Muscle layer of colon (tissue), 2 donors: Measurements from ENCODE around the gene RERG.
A peak's percentile ranks its signal among the peaks of the same experiment; 100 is the strongest.

Experiments used
- H3K27ac ChIP-seq: one replicate; pipeline ENCODE4 v1.7.0; 2013; ENCODE audit warnings: low read depth, mild to moderate bottlenecking, low read length, moderate library complexity
- H3K27me3 ChIP-seq, 2 donors: one replicate each; pipeline ENCODE4 v1.7.0; 2013; ENCODE audit warnings: low read length in 2 of 2, mild to moderate bottlenecking in 2 of 2; ENCODE audit not compliant: insufficient read depth in 2 of 2, control insufficient read depth in 1 of 2
- H3K36me3 ChIP-seq: one replicate; pipeline ENCODE4 v1.7.0; 2013; ENCODE audit warnings: mild to moderate bottlenecking, low read length; ENCODE audit not compliant: insufficient read depth
- H3K4me1 ChIP-seq: one replicate; pipeline ENCODE4 v1.7.0; 2013; ENCODE audit warnings: mild to moderate bottlenecking, low read length; ENCODE audit not compliant: insufficient read depth
- H3K4me3 ChIP-seq, 2 donors: one replicate each; pipeline ENCODE4 v1.7.0; 2013; ENCODE audit warnings: low read length in 2 of 2, low read depth in 1 of 2, mild to moderate bottlenecking in 1 of 2, moderate library complexity in 1 of 2
- H3K9ac ChIP-seq: one replicate; pipeline ENCODE4 v1.7.0; 2013; ENCODE audit warnings: low read length
- H3K9me3 ChIP-seq: one replicate; pipeline ENCODE4 v1.7.0; 2013; ENCODE audit warnings: mild to moderate bottlenecking, low read length
- donor health status: abdominal sarcoma.
- donor health status: Adenocarcinoma of cecum.

RERG gene

DNA sequence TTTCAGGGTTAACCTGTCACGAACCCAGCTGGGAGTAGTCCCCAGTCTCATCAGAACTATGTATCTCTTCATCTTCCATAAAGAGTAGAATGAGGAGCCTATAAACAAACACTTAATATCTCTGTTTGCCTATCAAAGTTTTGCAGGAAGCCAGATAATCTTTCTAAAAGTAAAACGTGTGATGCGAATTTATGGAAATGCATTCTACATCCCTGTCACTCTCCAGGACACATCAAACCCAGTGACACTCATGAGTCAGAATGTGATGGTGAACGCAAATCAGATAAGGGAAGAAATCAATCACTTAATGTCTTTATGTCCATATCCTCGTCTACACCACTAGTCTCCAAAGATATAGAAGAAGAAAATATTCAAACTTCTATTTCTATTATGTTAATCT, 37.4 kb downstream of the RERG start:
- H3K4me1 ChIP-seq: peaks cover 69% of the 10 kb centered on the region
- no peak overlapping the region for H3K9ac ChIP-seq
- no peaks in the 10 kb centered on the region for H3K27me3 ChIP-seq
- H3K36me3 ChIP-seq: no peaks in the 10 kb centered on the region
- H3K27ac ChIP-seq: peak overlapping the region; percentile 66
- no peak overlapping the region for H3K4me3 ChIP-seq
- H3K9me3 ChIP-seq: no peaks in the 10 kb centered on the region

DNA sequence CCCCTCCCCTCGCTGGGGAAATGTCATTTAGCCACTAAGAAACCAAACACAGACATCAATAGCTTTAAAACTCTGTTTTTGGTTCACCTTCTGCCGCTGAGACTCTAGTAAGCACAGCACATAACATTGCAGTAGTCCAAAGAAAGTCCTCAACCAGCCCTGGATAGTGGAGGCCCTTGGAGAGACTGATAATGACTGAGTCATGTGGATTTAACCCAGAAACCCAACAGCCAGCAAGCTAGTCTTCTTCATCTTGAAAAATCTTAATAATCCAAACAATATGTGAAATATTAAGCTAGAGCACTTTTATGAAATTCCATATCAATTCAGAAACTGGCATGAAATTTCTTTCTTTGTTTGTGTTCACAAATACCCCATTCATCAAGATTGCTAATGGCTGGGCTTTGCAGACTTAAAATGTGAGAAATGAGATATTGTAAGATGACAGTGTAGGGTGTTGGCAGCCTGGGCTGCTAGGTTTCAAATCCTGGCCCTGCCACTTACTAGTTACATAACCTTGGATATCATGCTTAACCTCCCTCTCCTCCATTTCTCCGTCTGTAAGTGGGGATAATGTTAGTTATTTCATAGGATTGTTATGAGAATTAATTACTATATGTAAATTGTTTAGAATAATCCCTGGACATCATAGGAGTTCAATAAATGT, 40.1 kb downstream of the RERG start:
- Histone ChIP-seq H3K27ac (peak overlapping the region; percentile 63), H3K4me3 (no peak overlapping the region), H3K9ac (no peak overlapping the region), H3K36me3 (no peaks in the 10 kb centered on the region), H3K27me3 (no peaks in the 10 kb centered on the region), H3K4me1 (peaks cover 64% of the 10 kb centered on the region), H3K9me3 (no peaks in the 10 kb centered on the region)

DNA sequence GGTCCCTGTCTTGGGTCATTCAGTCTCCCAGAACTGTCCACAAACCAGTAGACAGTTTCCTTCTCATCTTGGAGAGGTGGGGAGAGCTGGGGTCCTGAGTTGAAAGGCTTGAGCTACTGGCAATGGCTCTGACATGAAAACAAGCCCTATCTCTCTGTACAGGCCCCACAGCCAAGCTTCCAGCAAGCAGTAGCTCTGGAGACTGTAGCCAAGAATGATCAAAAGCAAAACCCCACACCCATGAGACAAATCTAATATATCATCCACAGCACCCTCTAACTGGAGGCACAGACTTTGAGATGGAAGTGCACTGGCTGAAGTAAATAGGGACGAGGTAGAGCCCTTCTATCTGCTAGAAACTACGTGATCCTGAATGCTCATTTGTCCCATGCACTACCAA, 40.9 kb downstream of the RERG start:
- Histone ChIP-seq H3K4me1 (peaks cover 62% of the 10 kb centered on the region), H3K4me3 (no peak overlapping the region), H3K36me3 (no peaks in the 10 kb centered on the region), H3K9ac (no peak overlapping the region), H3K27ac (peak overlapping the region; percentile 63), H3K9me3 (no peaks in the 10 kb centered on the region), H3K27me3 (no peaks in the 10 kb centered on the region)

DNA sequence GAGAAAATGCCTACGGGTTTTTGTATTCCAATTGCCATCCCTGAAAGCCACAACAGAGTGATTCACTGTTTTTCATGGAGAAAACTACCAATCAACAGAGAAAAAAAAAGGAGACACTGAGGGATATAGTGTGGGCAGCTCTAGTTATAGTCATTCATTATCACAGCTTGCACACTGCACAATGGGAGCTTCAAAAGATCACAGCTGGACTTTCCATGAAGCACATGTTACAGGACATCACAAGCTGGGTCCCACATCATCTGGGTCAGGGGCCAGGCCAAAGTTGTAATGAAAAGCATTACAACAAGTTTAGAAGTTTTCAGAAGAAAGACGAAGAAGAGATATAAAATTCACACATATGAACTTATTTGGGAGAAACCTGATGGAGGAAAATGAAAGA, 41.5 kb downstream of the RERG start:
- no peak overlapping the region for H3K4me3 ChIP-seq
- H3K9ac ChIP-seq: no peak overlapping the region
- peaks cover 55% of the 10 kb centered on the region for H3K4me1 ChIP-seq
- H3K27ac ChIP-seq: peak overlapping the region; percentile 63
- no peaks in the 10 kb centered on the region for H3K36me3 ChIP-seq
- H3K27me3 ChIP-seq: no peaks in the 10 kb centered on the region
- H3K9me3 ChIP-seq: no peaks in the 10 kb centered on the region

DNA sequence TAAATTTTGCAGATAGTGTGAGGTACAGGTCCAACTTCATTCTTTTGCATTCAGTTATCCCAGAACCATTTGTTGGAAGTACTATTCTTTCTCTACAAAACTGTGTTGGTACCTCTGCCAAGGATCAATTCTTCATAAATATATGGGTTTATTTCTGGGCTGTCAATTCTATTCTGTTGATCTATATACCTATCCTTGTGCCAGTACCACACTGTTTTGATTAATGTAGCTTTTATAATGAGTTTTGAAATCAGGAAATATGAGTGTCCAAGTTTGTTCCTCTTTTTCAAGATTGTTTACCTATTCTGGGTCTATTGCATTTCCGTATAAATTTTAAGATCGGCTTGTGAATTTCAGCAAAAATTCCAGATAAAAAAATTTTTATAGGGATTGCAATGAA, 48.1 kb downstream of the RERG start:
- no peaks in the 10 kb centered on the region for H3K27me3 ChIP-seq
- H3K4me1 ChIP-seq: peaks cover 39% of the 10 kb centered on the region
- H3K9me3 ChIP-seq: no peaks in the 10 kb centered on the region
- no peak overlapping the region for H3K4me3 ChIP-seq
- H3K9ac ChIP-seq: no peak overlapping the region
- no peak overlapping the region for H3K27ac ChIP-seq
- no peaks in the 10 kb centered on the region for H3K36me3 ChIP-seq

DNA sequence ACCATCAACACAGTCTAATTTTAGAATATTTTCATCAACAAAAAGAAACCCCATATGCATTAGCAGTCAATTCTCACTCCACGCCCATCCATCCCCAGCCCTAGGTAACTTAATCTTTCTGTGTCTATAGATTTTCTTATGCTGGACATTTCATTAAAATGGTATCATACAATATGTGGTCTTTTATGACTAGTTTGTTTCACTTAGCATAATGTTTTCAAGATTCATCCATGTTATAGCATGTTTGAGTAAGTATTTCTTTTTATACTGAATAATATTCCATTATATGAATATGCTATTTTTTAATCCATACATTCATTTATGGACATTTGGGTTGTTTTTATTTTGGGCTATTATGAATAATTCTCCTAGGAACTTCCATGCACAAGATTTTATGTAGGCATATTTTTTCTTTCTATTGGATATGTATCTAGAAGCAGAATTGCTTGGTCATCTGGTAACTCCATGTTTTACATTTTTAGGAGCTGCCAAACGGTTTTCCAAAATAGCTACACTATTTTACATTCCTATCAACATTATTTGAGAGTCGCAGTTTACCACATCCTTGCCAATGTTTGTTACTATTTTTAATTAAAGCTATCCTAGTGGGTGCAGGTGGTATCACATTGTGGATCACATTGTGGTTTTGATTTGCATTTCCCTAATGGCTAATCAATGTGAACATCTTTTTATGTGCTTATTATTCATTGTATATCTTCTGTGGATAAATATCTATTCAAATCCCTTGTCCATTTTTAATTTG, 49.0 kb downstream of the RERG start:
- H3K27ac ChIP-seq: no peak overlapping the region
- H3K27me3 ChIP-seq: no peaks in the 10 kb centered on the region
- no peak overlapping the region for H3K9ac ChIP-seq
- no peaks in the 10 kb centered on the region for H3K9me3 ChIP-seq
- H3K4me3 ChIP-seq: no peak overlapping the region
- H3K36me3 ChIP-seq: no peaks in the 10 kb centered on the region
- peaks cover 39% of the 10 kb centered on the region for H3K4me1 ChIP-seq

DNA sequence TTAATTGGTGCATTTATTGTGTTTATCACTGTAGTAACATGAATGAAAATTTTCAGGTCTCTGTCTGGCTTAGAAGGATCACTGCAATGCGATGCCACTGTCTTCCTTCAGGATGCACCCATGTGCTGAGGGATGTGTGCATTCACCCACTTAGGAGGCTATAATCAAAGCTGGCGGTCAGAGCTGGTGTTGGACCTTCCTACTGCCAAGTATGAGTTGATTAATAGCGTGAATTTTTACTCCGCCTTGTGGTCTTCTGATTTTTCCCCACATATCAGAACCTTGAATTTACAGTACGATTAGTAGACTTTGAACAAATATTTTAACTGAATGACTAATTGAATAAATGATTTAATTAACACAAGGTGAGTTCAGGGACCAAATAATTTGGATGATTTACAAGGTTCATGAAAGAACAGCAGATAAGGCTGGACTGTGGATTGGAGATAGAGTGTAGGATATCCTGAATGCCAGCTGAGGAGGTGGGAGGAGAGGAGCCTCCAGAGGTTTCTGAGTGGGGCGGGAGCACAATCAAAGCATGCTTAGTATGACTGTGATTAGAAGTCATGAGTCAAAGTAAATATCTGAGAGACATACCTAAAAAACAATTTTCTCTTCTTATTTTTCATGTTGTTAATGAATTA, 50.1 kb downstream of the RERG start:
- H3K27ac ChIP-seq: no peak overlapping the region
- no peak overlapping the region for H3K4me3 ChIP-seq
- no peaks in the 10 kb centered on the region for H3K27me3 ChIP-seq
- H3K36me3 ChIP-seq: no peaks in the 10 kb centered on the region
- H3K9me3 ChIP-seq: no peaks in the 10 kb centered on the region
- H3K9ac ChIP-seq: no peak overlapping the region
- peaks cover 47% of the 10 kb centered on the region for H3K4me1 ChIP-seq

DNA sequence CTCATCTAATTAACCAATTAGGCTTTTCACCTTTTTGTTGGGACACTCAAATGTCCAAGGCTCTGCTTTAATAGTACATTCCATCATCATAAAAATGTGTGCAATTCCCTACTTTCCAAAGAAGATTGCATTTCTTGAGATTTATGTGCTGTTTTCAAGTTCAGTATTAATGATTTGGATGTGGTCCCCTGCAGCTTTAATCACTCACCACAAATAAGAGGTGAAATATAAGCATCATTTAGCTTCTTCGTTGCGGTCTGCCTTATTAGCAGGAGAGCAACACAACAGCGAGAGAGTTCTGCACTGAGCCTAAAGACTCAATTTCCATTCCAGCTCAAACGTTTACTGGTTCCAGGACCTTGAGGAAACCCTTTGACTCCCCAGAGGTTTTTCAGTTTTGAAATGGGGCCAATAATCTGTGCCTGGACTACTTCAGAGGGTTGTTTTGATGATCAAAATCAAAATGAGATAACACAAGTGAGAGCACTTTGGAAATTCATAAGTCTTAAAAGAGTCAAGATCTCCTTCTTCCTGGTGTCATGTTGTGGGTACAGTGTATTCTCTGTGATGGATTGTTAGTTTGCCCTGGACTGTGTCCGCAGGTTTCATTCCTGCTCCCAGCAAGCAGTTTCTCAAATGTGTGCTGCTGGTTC, 53.1 kb downstream of the RERG start:
- peak overlapping the region; percentile 71 for H3K27ac ChIP-seq
- peaks cover 76% of the 10 kb centered on the region for H3K4me1 ChIP-seq
- peak overlapping the region in 1 of 2 donors; percentile 3 for H3K4me3 ChIP-seq

DNA sequence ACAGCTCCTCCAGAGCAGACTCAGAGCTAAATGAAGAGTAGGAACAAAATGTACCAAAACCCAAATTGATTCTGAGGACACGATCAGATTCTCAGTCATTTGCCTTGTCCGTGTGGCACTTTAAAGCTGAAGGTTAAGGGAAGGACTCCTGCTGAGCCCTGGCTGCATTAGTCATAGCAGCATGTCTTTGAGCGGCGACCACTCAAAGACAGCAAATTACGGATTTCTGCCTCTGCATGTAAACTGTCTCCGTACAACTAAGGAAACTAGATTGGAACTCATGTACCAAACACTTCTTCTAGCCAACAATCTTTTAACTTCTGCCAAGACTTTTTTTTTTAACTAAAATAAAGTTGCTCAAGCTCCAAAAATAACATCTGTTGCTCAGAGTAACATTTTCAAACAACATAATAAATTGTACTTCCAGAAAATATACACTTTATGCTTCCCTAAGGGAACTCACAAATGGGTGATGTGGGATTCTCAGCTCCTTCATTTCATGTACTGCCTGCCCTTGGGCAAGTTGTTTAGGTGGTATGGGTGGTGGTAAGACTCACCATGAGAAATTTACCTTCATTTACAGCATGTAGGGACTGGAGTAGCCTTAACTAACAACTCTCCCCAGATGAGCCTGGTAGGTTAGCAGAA, 56.1 kb downstream of the RERG start:
- Histone ChIP-seq H3K9me3 (no peaks in the 10 kb centered on the region), H3K27me3 (no peaks in the 10 kb centered on the region), H3K4me3 (peak overlapping the region in 1 of 2 donors; percentile 8), H3K4me1 (peaks cover 76% of the 10 kb centered on the region), H3K36me3 (no peaks in the 10 kb centered on the region), H3K27ac (peak overlapping the region; percentile 80), H3K9ac (no peak overlapping the region)

More for the DNA sequence above, 53.1 kb downstream of the RERG start:
- no peaks in the 10 kb centered on the region for H3K36me3 ChIP-seq
- H3K9ac ChIP-seq: no peak overlapping the region
- H3K9me3 ChIP-seq: no peaks in the 10 kb centered on the region
- H3K27me3 ChIP-seq: no peaks in the 10 kb centered on the region

DNA sequence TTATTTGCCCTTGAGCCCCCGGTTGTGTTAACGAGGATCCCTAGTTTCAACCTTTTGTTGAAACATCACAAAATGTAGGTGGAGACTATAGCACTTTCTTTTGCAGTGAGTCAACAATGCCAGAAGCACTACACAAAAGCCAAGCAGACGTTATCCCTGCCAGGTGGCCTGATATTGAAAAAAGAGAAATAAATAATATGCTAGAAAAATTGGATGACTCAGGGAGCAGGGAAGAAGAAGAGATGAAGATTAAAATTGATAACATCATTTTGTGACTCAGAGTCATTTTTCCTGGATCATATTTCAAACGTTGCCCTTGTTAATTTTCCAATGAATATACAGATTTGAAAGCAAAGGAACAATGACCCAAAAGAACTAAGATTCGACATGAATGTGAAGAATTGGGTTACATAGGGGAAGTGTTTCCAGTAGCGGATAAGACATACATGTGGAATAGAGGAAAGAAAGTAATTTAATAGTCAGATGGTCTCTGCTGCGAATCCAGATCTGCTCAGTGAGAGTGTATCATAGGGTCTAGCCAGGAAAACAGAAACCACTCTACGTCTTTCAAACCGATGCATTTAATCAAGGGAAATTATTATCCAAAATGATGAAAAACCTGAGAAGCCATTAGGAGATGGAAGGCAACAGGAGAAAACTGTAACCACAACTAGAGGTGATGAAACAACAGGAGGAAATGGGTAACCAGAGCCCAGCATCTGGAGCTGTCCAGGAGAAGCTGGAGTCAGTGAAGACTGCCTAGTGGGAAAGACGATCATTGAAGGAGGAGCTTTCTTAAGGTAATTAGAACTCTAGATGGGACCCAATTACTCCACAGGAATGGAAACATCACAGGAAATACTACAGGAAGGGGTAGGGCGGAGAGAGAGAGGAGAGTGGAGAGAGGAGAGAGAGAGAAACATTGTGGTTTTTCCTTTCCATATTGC, 57.9 kb downstream of the RERG start:
- H3K9ac ChIP-seq: no peak overlapping the region
- peak overlapping the region; percentile 80 for H3K27ac ChIP-seq

More for the DNA sequence above, 57.9 kb downstream of the RERG start:
- no peaks in the 10 kb centered on the region for H3K9me3 ChIP-seq
- H3K27me3 ChIP-seq: no peaks in the 10 kb centered on the region
- no peak overlapping the region for H3K4me3 ChIP-seq
- peaks cover 61% of the 10 kb centered on the region for H3K4me1 ChIP-seq
- H3K36me3 ChIP-seq: no peaks in the 10 kb centered on the region
